OCI-LY3 (cell line): ENCODE measurements around the gene PEX10.

Experiments
- H2AFZ ChIP-seq: fragments of 200-600, 300-600 bp; shearing (Covaris generic); 2 replicates; pipeline ENCODE4 v1.6.0; 2014; ENCODE audit warnings: antibody characterized with exemption, low read depth, low read length
- H3K27ac ChIP-seq: fragments of 200-600, 300-600 bp; sonication (generic); 2 replicates; pipeline ENCODE4 v1.5.1; 2014; ENCODE audit warnings: mild to moderate bottlenecking, low read length, moderate library complexity, mixed read lengths
- H3K27me3 ChIP-seq: fragments of 200-600, 300-600 bp; sonication (generic); 2 replicates; pipeline ENCODE4 v1.6.1; 2014; ENCODE audit warnings: low read depth, low read length, mixed read lengths
- H3K36me3 ChIP-seq: fragments of 200-600, 300-600 bp; sonication (generic); replicated peaks from 2 replicates; pipeline ENCODE3; 2014; ENCODE audit warnings: low read depth, low read length, mixed read lengths
- H3K4me1 ChIP-seq: fragments of 300-600, 200-600 bp; sonication (generic); 2 replicates; pipeline ENCODE4 v1.6.1; 2014; ENCODE audit warnings: low read length, mixed read lengths
- H3K4me2 ChIP-seq: fragments of 200-600, 300-600 bp; sonication (generic); 2 replicates; pipeline ENCODE4 v1.6.1; 2014; ENCODE audit warnings: low read length, mixed read lengths
- H3K4me3 ChIP-seq: fragments of 300-600, 200-600 bp; sonication (generic); 2 replicates; pipeline ENCODE4 v1.5.1; 2014; ENCODE audit warnings: antibody characterized with exemption, mild to moderate bottlenecking, low read length, moderate library complexity
- H3K79me2 ChIP-seq: fragments of 300-600, 200-600 bp; shearing (Covaris generic); 2 replicates; pipeline ENCODE4 v1.6.1; 2014; ENCODE audit warnings: mild to moderate bottlenecking, low read length, mixed read lengths
- H3K9ac ChIP-seq: fragments of 300-600, 200-600 bp; shearing (Covaris generic); 2 replicates; pipeline ENCODE4 v1.6.0; 2014; ENCODE audit warnings: mild to moderate bottlenecking, low read length, moderate library complexity
- H3K9me3 ChIP-seq: fragments of 200-600, 300-600 bp; shearing (Covaris generic); 2 replicates; pipeline ENCODE4 v1.6.1; 2014; ENCODE audit warnings: low read length, mixed read lengths; ENCODE audit not compliant: insufficient read depth
- H4K20me1 ChIP-seq: fragments of 200-600, 300-600 bp; sonication (generic); 2 replicates; pipeline ENCODE4 v1.6.1; 2016; ENCODE audit warnings: low read length, mixed read lengths; ENCODE audit not compliant: insufficient read depth
- CTCF ChIP-seq: fragments of 200-600, 300-600 bp; sonication (generic); IDR thresholded peaks from 2 replicates; pipeline ENCODE4 v1.5.1; 2014; ENCODE audit warnings: antibody characterized with exemption, low read length, low read depth
- EZH2phosphoT487 ChIP-seq: fragments of 200-600 bp; shearing (Covaris generic); IDR thresholded peaks from 2 replicates; pipeline ENCODE4 v1.6.1; 2018; ENCODE audit warnings: antibody characterized with exemption, mixed run types, low read depth

The PEX10 gene

GRCh38 chr1:2431518-2431917, 19.2 kb upstream of the PEX10 start:
- Histone ChIP-seq H3K79me2 (no peaks in the 10 kb centered on the region), H3K4me2 (no peak overlapping the region), H2AFZ (no peak overlapping the region), H3K36me3 (no peaks in the 10 kb centered on the region), H3K4me3 (no peak overlapping the region), H4K20me1 (no peaks in the 10 kb centered on the region), H3K9me3 (no peaks in the 10 kb centered on the region), H3K27me3 (no peaks in the 10 kb centered on the region), H3K9ac (no peak overlapping the region), H3K27ac (no peak overlapping the region), H3K4me1 (no peaks in the 10 kb centered on the region)
- TF ChIP-seq EZH2phosphoT487: no peak
- no peak for TF ChIP-seq CTCF

GRCh38 chr1:2431103-2431502, 18.7 kb upstream of the PEX10 start:
- Histone ChIP-seq H4K20me1 (no peaks in the 10 kb centered on the region), H3K4me3 (no peak overlapping the region), H3K79me2 (no peaks in the 10 kb centered on the region), H3K27ac (no peak overlapping the region), H2AFZ (no peak overlapping the region), H3K36me3 (no peaks in the 10 kb centered on the region), H3K4me1 (no peaks in the 10 kb centered on the region), H3K9me3 (no peaks in the 10 kb centered on the region), H3K27me3 (no peaks in the 10 kb centered on the region), H3K4me2 (no peak overlapping the region), H3K9ac (no peak overlapping the region)
- no peak for TF ChIP-seq CTCF
- TF ChIP-seq EZH2phosphoT487: no peak

GRCh38 chr1:2430592-2430973, 18.2 kb upstream of the PEX10 start:
- no peak overlapping the region for H3K9ac ChIP-seq
- no peaks in the 10 kb centered on the region for H3K9me3 ChIP-seq
- no peak for TF ChIP-seq CTCF
- no peak for TF ChIP-seq EZH2phosphoT487
- H3K4me1 ChIP-seq: no peaks in the 10 kb centered on the region
- H3K27ac ChIP-seq: no peak overlapping the region
- H3K36me3 ChIP-seq: no peaks in the 10 kb centered on the region
- no peaks in the 10 kb centered on the region for H3K79me2 ChIP-seq
- H3K4me3 ChIP-seq: no peak overlapping the region
- H4K20me1 ChIP-seq: no peaks in the 10 kb centered on the region
- H3K4me2 ChIP-seq: no peak overlapping the region
- H3K27me3 ChIP-seq: no peaks in the 10 kb centered on the region
- no peak overlapping the region for H2AFZ ChIP-seq

- TF ChIP-seq CTCF: peak; percentile 46
- TF ChIP-seq EZH2phosphoT487: no peak
- H3K27ac ChIP-seq: no peak overlapping the region
- H3K27me3 ChIP-seq: no peaks in the 10 kb centered on the region
- no peak overlapping the region for H2AFZ ChIP-seq
- no peaks in the 10 kb centered on the region for H3K79me2 ChIP-seq
- no peaks in the 10 kb centered on the region for H3K9me3 ChIP-seq
- H3K36me3 ChIP-seq: no peaks in the 10 kb centered on the region
- H3K4me2 ChIP-seq: no peak overlapping the region
- no peaks in the 10 kb centered on the region for H4K20me1 ChIP-seq
- H3K9ac ChIP-seq: no peak overlapping the region
- no peaks in the 10 kb centered on the region for H3K4me1 ChIP-seq
- no peak overlapping the region for H3K4me3 ChIP-seq
Measured at GRCh38 chr1:2429780-2430591, 17.6 kb upstream of the PEX10 start.
